HG02642 (cell line): Measurements from ENCODE around the gene SLC35F2.

Source experiments
- ATAC-seq: cut with Tn5 transposase; IDR thresholded peaks from one replicate; pipeline ENCODE4 v1.9.1; 2021; ENCODE audit warnings: mild to moderate bottlenecking; ENCODE audit not compliant: unreplicated experiment, poor library complexity

The SLC35F2 gene

DNA sequence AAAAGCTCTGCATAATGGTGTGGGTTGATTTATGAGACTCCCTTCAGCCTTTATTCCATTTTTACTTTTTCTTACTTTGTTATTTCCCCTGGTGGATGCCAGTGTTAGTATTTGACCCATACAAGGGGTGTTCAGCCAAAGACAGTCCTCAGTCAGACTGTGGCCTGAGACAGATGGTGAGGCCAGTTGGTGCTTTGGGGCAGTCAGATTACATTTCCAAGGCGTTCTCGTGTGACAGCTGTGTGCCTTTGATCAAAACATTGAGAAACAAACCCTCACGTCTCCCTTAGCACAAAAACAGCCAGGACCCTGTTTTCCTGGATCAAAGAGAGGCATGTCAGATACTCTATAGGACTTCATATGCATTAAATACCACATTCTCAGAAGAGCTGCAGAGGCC, 115.4 kb downstream of the SLC35F2 start:
- no peak for ATAC-seq

DNA sequence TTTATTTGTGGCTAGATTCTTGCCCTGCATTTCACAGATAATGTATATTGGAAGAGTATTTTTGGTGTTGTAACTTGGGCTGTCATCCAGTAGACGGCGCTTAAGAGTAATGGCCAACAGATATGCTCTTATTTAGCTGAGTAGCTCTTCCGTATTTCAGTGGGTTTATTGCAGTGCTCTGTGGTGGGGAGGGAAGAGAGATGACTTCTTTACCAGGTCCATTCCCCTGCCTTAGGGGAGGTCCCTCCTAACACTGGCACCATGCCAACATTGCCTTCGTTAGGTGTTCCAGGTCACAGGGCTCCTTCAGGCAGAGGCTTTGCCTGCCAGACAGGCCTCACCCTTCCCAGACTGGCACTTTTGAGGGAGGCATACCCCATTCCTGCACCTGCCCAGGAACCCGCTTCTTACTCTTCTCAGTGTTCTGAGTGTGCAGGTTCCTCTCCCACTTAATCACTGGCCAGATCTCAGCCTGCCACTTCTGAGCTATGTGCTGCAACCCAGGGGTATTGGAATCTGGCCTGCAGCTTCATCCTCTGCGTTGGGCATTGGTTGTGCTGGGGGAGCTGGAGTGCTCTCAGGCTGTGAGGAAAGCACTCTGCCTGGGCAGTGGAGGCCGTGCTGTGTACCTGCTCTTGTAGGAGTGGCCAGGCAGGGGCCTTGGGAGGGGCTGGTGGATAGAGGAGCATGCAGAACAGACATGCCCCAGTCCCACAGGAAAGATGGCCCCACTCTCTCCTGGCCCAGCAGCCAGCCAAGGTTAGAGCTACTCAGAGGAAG, 117.4 kb downstream of the SLC35F2 start:
- ATAC-seq: peak; percentile 84
